GM23248 (cell line): ENCODE measurements around the gene URM1. TPM values are rescaled to one million over a fixed set of nuclear protein-coding genes. Genes with fewer than 3 reads are reported as not detected.

Source experiments
- DNase-seq: peaks from one replicate; pipeline ENCODE4 v3.0.0-alpha.2; 2015
- H2AFZ ChIP-seq: fragments of 200-600 bp; sonication (generic); 2 replicates; pipeline ENCODE4 v1.6.1; 2016; ENCODE audit warnings: antibody characterized with exemption
- H3F3A ChIP-seq: fragments of 200-600 bp; sonication (generic); 2 replicates; pipeline ENCODE4 v1.6.1; 2016; ENCODE audit warnings: mild to moderate bottlenecking, antibody characterized with exemption, mixed run types; ENCODE audit not compliant: insufficient read depth
- H3K27ac ChIP-seq: fragments of 200-600 bp; sonication (generic); 2 replicates; pipeline ENCODE4 v1.5.1; 2016; ENCODE audit warnings: mild to moderate bottlenecking
- H3K27me3 ChIP-seq: fragments of 200-600 bp; sonication (generic); replicated peaks from 2 replicates; pipeline ENCODE4 v1.6.1; 2016; ENCODE audit warnings: mild to moderate bottlenecking; ENCODE audit not compliant: insufficient read depth
- H3K36me3 ChIP-seq: fragments of 200-600 bp; sonication (generic); 2 replicates; pipeline ENCODE4 v1.6.1; 2016; ENCODE audit warnings: low read depth, mild to moderate bottlenecking
- H3K4me1 ChIP-seq: fragments of 200-600 bp; sonication (generic); 2 replicates; pipeline ENCODE4 v1.6.1; 2016; ENCODE audit warnings: mild to moderate bottlenecking; ENCODE audit not compliant: insufficient read depth
- H3K4me2 ChIP-seq: fragments of 200-600 bp; sonication (generic); one replicate; pipeline ENCODE4 v1.6.1; 2016; ENCODE audit warnings: mild to moderate bottlenecking; ENCODE audit not compliant: unreplicated experiment
- H3K4me3 ChIP-seq: fragments of 200-600 bp; sonication (generic); 2 replicates; pipeline ENCODE4 v1.5.1; 2016; ENCODE audit warnings: mild to moderate bottlenecking
- H3K79me2 ChIP-seq: fragments of 200-600 bp; sonication (generic); 2 replicates; pipeline ENCODE4 v1.6.1; 2016; ENCODE audit warnings: mild to moderate bottlenecking; ENCODE audit not compliant: insufficient read depth
- H3K9ac ChIP-seq: fragments of 200-600 bp; sonication (generic); 2 replicates; pipeline ENCODE4 v1.6.1; 2016; ENCODE audit warnings: mild to moderate bottlenecking
- H3K9me2 ChIP-seq: fragments of 200-600 bp; sonication (generic); 2 replicates; pipeline ENCODE4 v1.6.1; 2016; ENCODE audit warnings: mixed run types, mild to moderate bottlenecking, moderate library complexity; ENCODE audit not compliant: insufficient read depth
- H3K9me3 ChIP-seq: fragments of 200-600 bp; sonication (generic); one replicate; pipeline ENCODE4 v1.6.1; 2017; ENCODE audit warnings: low read depth
- H4K20me1 ChIP-seq: fragments of 200-600 bp; sonication (generic); 2 replicates; pipeline ENCODE4 v1.6.0; 2016; ENCODE audit not compliant: insufficient read depth
- EZH2 ChIP-seq: fragments of 200-600 bp; sonication (generic); IDR thresholded peaks from 2 replicates; pipeline ENCODE4 v1.6.1; 2018; ENCODE audit warnings: antibody characterized with exemption, mild to moderate bottlenecking; ENCODE audit not compliant: insufficient read depth, poor library complexity, severe bottlenecking
- EZH2phosphoT487 ChIP-seq: fragments of 200-600 bp; sonication (generic); IDR thresholded peaks from 2 replicates; pipeline ENCODE4 v1.6.1; 2018; ENCODE audit warnings: antibody characterized with exemption, moderate library complexity, mild to moderate bottlenecking, low read depth; ENCODE audit not compliant: insufficient read depth
- WGBS, 2 experiments: methylation state at CpG; one replicate each; pipeline ENCODE4 v1.1.6; 2015 to 2017; ENCODE audit warnings: low lambda C conversion rate in 2 of 2, low coverage in 1 of 2; ENCODE audit errors: missing lambda C conversion rate in 2 of 2; 5-methylcytosine and 5-hydroxymethylcytosine counted together
- in situ Hi-C: fragments of 300-500 bp; cut with MboI; formaldehyde crosslinking; loops from 2 replicates; pipeline ENCODE4 v1.15.0; 2020
- polyA plus RNA-seq: library from polyadenylated mRNA; unstranded; fragments of >200 nt; fragmentation: Nextera tagmentation; extraction: Ambion mirVana; gene quantifications from 2 replicates; pipeline ENCODE4 v1.2.1, GENCODE V29; 2016
- total RNA-seq: library from RNA; depleted of rRNA; stranded (reverse); fragments of >200 nt; shearing (Covaris generic); gene quantifications from 2 replicates; pipeline ENCODE4 v1.2.3, GENCODE V29; 2014

Gene URM1
- total and polyA plus RNA-seq, 2 experiments from 2014 or later: 59.2 to 64.4 TPM

- Histone ChIP-seq H3K4me3 (no peak overlapping the region), H3K9ac (no peak overlapping the region), H3K9me3 (no peaks in the 10 kb centered on the region), H4K20me1 (no peaks in the 10 kb centered on the region), H3K36me3 (peaks cover 13% of the 10 kb centered on the region; the same call in 1 of the 2 replicates), H3K27me3 (no peaks in the 10 kb centered on the region), H3F3A (peaks cover 5% of the 10 kb centered on the region), H2AFZ (no peak overlapping the region), H3K4me1 (no peaks in the 10 kb centered on the region), H3K79me2 (peaks cover 11% of the 10 kb centered on the region), H3K4me2 (no peak overlapping the region), H3K27ac (no peak overlapping the region), H3K9me2 (no peaks in the 10 kb centered on the region)
- TF ChIP-seq EZH2phosphoT487 (no peak), EZH2 (no peak)
- DNase-seq: no peak
- 84 to 97% methylated on average over 4 of the region's 4 CpGs for WGBS, 2 experiments
- in situ Hi-C loops: no loop called here
These were observed 27.3 kb upstream of the URM1 start for GRCh38 chr9:128343855-128344254.

DNA sequence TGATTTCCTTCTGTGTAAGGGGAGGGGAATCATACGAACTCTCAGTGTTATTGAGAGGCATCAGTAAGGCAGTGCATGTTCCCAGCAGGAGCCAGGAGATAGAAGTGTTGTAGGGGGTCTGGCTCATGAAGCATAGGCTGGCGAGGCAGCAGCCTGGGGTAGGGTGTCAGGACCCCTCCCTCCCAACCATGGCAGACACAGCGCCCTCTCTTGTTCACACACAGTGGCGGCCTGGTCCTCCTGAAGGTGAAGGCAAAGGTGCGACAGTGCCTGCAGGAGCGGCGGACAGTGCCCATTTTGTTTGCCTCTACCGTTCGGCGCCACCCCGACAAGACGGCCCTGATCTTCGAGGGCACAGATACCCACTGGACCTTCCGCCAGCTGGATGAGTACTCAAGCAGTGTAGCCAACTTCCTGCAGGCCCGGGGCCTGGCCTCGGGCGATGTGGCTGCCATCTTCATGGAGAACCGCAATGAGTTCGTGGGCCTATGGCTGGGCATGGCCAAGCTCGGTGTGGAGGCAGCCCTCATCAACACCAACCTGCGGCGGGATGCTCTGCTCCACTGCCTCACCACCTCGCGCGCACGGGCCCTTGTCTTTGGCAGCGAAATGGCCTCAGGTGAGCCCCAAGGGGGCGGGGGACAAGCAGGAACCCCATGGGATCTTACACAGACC is 26.1 kb upstream of the URM1 start:
- TF ChIP-seq EZH2phosphoT487 (no peak), EZH2 (no peak)
- in situ Hi-C loops: no loop called here

GRCh38 chr9:128349125-128349524 is 22.0 kb upstream of the URM1 start:
- Histone ChIP-seq H3K27me3 (no peaks in the 10 kb centered on the region), H3K4me3 (no peak overlapping the region), H3K27ac (no peak overlapping the region), H3K79me2 (no peaks in the 10 kb centered on the region), H3K4me2 (no peak overlapping the region), H3K36me3 (peaks cover 13% of the 10 kb centered on the region; the same call in 1 of the 2 replicates), H3F3A (no peaks in the 10 kb centered on the region), H4K20me1 (no peaks in the 10 kb centered on the region), H2AFZ (no peak overlapping the region), H3K4me1 (no peaks in the 10 kb centered on the region), H3K9me3 (no peaks in the 10 kb centered on the region), H3K9ac (no peak overlapping the region), H3K9me2 (no peaks in the 10 kb centered on the region)
- TF ChIP-seq EZH2 (no peak), EZH2phosphoT487 (no peak)
- no peak for DNase-seq
- in situ Hi-C loops: no loop called here
- WGBS, 2 experiments: 81 to 84% methylated on average over 2 of the region's 2 CpGs

More for the DNA sequence above, 26.1 kb upstream of the URM1 start:
- no peaks in the 10 kb centered on the region for H3K9me3 ChIP-seq
- H3K9me2 ChIP-seq: no peaks in the 10 kb centered on the region
- H3K36me3 ChIP-seq: peaks cover 13% of the 10 kb centered on the region; the same call in 1 of the 2 replicates
- 91 to 92% methylated on average over 24 to 28 of the region's 28 CpGs for WGBS, 2 experiments
- no peak overlapping the region for H3K4me3 ChIP-seq
- no peaks in the 10 kb centered on the region for H3F3A ChIP-seq
- H3K9ac ChIP-seq: no peak overlapping the region
- no peak overlapping the region for H2AFZ ChIP-seq
- no peaks in the 10 kb centered on the region for H3K27me3 ChIP-seq
- H3K27ac ChIP-seq: no peak overlapping the region
- no peaks in the 10 kb centered on the region for H3K4me1 ChIP-seq
- H3K4me2 ChIP-seq: no peak overlapping the region
- DNase-seq: no peak
- peaks cover 11% of the 10 kb centered on the region for H3K79me2 ChIP-seq
- H4K20me1 ChIP-seq: no peaks in the 10 kb centered on the region

GRCh38 chr9:128349772-128350171 is 21.4 kb upstream of the URM1 start:
- Histone ChIP-seq H3K27ac (no peak overlapping the region), H4K20me1 (no peaks in the 10 kb centered on the region), H3F3A (no peaks in the 10 kb centered on the region), H3K4me1 (no peaks in the 10 kb centered on the region), H3K4me2 (no peak overlapping the region), H3K79me2 (no peaks in the 10 kb centered on the region), H3K36me3 (peaks cover 13% of the 10 kb centered on the region; the same call in 1 of the 2 replicates), H3K27me3 (no peaks in the 10 kb centered on the region), H3K9me3 (no peaks in the 10 kb centered on the region), H3K4me3 (no peak overlapping the region), H3K9ac (no peak overlapping the region), H3K9me2 (no peaks in the 10 kb centered on the region), H2AFZ (no peak overlapping the region)
- no peak for TF ChIP-seq EZH2phosphoT487
- TF ChIP-seq EZH2: no peak
- 93 to 98% methylated on average over 6 of the region's 6 CpGs for WGBS, 2 experiments
- in situ Hi-C loops: no loop called here
- no peak for DNase-seq
